Astrocyte (in vitro differentiated cells and primary cell): Measurements from ENCODE around the gene PPP1R14B. TPM values are rescaled to one million over a fixed set of nuclear protein-coding genes. Genes with fewer than 3 reads are reported as not detected.

Experiments used
- DNase-seq: peaks from one replicate; pipeline ENCODE4 v3.0.0-alpha.2; 2010; ENCODE audit warnings: low read depth
- FAIRE-seq: peaks from 2 replicates; lab custom pipeline; 2011; peaks lifted over from hg19 to GRCh38; lab: Jason Lieb, UNC
- H2AFZ ChIP-seq: 2 replicates; pipeline ENCODE4 v1.6.0; 2012; ENCODE audit warnings: low read depth, low read length, inconsistent platforms
- H3K27ac ChIP-seq: 2 replicates; pipeline ENCODE4 v1.5.1; 2011; ENCODE audit warnings: low read depth, low read length, inconsistent platforms
- H3K27me3 ChIP-seq: 2 replicates; pipeline ENCODE4 v1.6.0; 2011; ENCODE audit warnings: low read length, inconsistent platforms; ENCODE audit not compliant: insufficient read depth
- H3K36me3 ChIP-seq: 2 replicates; pipeline ENCODE4 v1.5.1; 2011; ENCODE audit warnings: low read length, inconsistent platforms; ENCODE audit not compliant: insufficient read depth
- H3K4me1 ChIP-seq: 2 replicates; pipeline ENCODE4 v1.5.1; 2011; ENCODE audit warnings: low read length, inconsistent platforms; ENCODE audit not compliant: insufficient read depth
- H3K4me2 ChIP-seq: 2 replicates; pipeline ENCODE4 v1.6.0; 2012; ENCODE audit warnings: low read length, inconsistent platforms
- H3K4me3 ChIP-seq: 2 replicates; pipeline ENCODE4 v1.5.1; 2011; ENCODE audit warnings: low read depth, mild to moderate bottlenecking, low read length, inconsistent platforms; ENCODE audit not compliant: insufficient read depth
- H3K79me2 ChIP-seq: 2 replicates; pipeline ENCODE4 v1.6.0; 2012; ENCODE audit warnings: mild to moderate bottlenecking, low read length, inconsistent platforms; ENCODE audit not compliant: insufficient read depth
- H3K9ac ChIP-seq: 2 replicates; pipeline ENCODE4 v1.6.0; 2012; ENCODE audit warnings: mild to moderate bottlenecking, low read length, inconsistent platforms
- H3K9me3 ChIP-seq: 2 replicates; pipeline ENCODE4 v1.5.1; 2012; ENCODE audit warnings: low read depth, mild to moderate bottlenecking, low read length, inconsistent platforms; ENCODE audit not compliant: insufficient read depth
- H4K20me1 ChIP-seq: 2 replicates; pipeline ENCODE4 v1.6.0; 2012; ENCODE audit warnings: low read length, inconsistent platforms; ENCODE audit not compliant: insufficient read depth
- H3K27ac Mint-ChIP-seq: one replicate; pipeline ENCODE4 v1.8.0; 2021; ENCODE audit warnings: mild to moderate bottlenecking, mixed read lengths; ENCODE audit not compliant: unreplicated experiment
- H3K27me3 Mint-ChIP-seq: one replicate; pipeline ENCODE4 v1.8.0; 2021; ENCODE audit warnings: low read depth, mixed read lengths; ENCODE audit not compliant: unreplicated experiment
- H3K36me3 Mint-ChIP-seq: one replicate; pipeline ENCODE4 v1.8.0; 2021; ENCODE audit warnings: low read depth, mixed read lengths; ENCODE audit not compliant: unreplicated experiment
- H3K4me1 Mint-ChIP-seq: one replicate; pipeline ENCODE4 v1.8.0; 2021; ENCODE audit warnings: low read depth, mixed read lengths; ENCODE audit not compliant: unreplicated experiment
- H3K4me3 Mint-ChIP-seq: one replicate; pipeline ENCODE4 v1.8.0; 2021; ENCODE audit warnings: mild to moderate bottlenecking, moderate library complexity, mixed read lengths; ENCODE audit not compliant: unreplicated experiment
- H3K9me3 Mint-ChIP-seq: one replicate; pipeline ENCODE4 v1.8.0; 2021; ENCODE audit warnings: mild to moderate bottlenecking, mixed read lengths; ENCODE audit not compliant: unreplicated experiment
- EZH2 ChIP-seq: IDR thresholded peaks from 2 replicates; pipeline ENCODE4 v1.6.1; 2012; ENCODE audit warnings: mild to moderate bottlenecking, low read length, inconsistent platforms; ENCODE audit not compliant: insufficient read depth
- total RNA-seq: library from RNA; stranded (reverse); gene quantifications from 2 replicates; pipeline ENCODE4 v1.2.1, GENCODE V29; 2021
- TF ChIP-seq, protein P1 (sequence below): IDR thresholded peaks from 2 replicates; pipeline ENCODE4 v1.5.1; 2011; ENCODE audit warnings: low read depth, mild to moderate bottlenecking, inconsistent platforms, low read length, moderate library complexity; ENCODE audit not compliant: insufficient read depth

The PPP1R14B gene
- total RNA-seq, 1 donor from 2014 or later, result 370 TPM

GRCh38 chr11:64259533-64260067, 12.9 kb upstream of the PPP1R14B start:
- H3K27me3 Mint-ChIP-seq, result no peaks in the 10 kb centered on the region
- no peak overlapping the region for H3K4me2 ChIP-seq
- no peaks in the 10 kb centered on the region for H3K9me3 ChIP-seq
- no peak overlapping the region for H2AFZ ChIP-seq
- H3K4me1 ChIP-seq, result peaks cover 14% of the 10 kb centered on the region
- H3K9me3 Mint-ChIP-seq, result peaks cover 2% of the 10 kb centered on the region
- H3K27me3 ChIP-seq, result no peaks in the 10 kb centered on the region
- peaks cover 23% of the 10 kb centered on the region for H3K36me3 ChIP-seq
- peaks cover 28% of the 10 kb centered on the region for H4K20me1 ChIP-seq
- H3K4me3 ChIP-seq, result no peak overlapping the region
- FAIRE-seq (no peak), DNase-seq (no peak)
- H3K27ac ChIP-seq, result no peak overlapping the region
- no peak overlapping the region for H3K9ac ChIP-seq
- H3K4me1 Mint-ChIP-seq, result peaks cover 11% of the 10 kb centered on the region
- no peaks in the 10 kb centered on the region for H3K79me2 ChIP-seq
- peak overlapping the region; percentile 47 for H3K27ac Mint-ChIP-seq
- H3K36me3 Mint-ChIP-seq, result peaks cover 32% of the 10 kb centered on the region
- H3K4me3 Mint-ChIP-seq, result peak overlapping the region; percentile 47
- TF ChIP-seq, protein P1, sequence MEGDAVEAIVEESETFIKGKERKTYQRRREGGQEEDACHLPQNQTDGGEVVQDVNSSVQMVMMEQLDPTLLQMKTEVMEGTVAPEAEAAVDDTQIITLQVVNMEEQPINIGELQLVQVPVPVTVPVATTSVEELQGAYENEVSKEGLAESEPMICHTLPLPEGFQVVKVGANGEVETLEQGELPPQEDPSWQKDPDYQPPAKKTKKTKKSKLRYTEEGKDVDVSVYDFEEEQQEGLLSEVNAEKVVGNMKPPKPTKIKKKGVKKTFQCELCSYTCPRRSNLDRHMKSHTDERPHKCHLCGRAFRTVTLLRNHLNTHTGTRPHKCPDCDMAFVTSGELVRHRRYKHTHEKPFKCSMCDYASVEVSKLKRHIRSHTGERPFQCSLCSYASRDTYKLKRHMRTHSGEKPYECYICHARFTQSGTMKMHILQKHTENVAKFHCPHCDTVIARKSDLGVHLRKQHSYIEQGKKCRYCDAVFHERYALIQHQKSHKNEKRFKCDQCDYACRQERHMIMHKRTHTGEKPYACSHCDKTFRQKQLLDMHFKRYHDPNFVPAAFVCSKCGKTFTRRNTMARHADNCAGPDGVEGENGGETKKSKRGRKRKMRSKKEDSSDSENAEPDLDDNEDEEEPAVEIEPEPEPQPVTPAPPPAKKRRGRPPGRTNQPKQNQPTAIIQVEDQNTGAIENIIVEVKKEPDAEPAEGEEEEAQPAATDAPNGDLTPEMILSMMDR, result no peak
- no peak for TF ChIP-seq EZH2

DNA sequence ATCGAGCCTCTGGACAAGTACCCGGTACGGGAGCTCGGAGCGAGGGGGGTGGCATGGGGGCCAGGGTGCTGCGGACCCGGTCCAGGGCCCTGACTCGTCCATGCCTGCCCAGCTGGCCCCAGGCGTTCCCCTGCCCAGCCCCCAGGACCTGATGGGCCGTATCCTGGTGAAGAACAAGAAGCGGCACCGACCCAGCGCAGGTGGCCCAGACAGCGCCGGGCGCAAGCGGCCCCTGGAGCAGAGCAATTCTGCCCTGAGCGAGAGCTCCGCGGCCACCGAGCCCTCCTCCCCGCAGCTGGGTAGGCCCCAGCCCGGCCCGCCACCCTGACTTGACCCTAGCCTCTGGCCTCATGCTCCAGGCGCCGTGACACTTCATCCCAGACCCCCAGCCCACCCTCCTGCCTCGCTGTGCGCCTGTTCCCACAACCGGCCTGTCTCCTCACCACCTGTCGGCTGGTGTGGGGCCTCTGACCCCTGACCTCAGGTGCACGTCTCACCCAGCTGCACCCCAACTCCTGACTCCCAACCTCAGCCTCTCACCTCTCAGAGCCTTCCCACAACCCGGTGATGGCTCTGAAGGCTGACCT, 12.3 kb upstream of the PPP1R14B start:
- peak overlapping the region; percentile 47 for H3K27ac Mint-ChIP-seq
- Histone ChIP-seq H3K9me3 (no peaks in the 10 kb centered on the region), H3K4me3 (no peak overlapping the region), H2AFZ (no peak overlapping the region), H3K27me3 (no peaks in the 10 kb centered on the region), H3K4me2 (no peak overlapping the region), H3K36me3 (peaks cover 21% of the 10 kb centered on the region), H3K79me2 (peaks cover 2% of the 10 kb centered on the region), H4K20me1 (peaks cover 30% of the 10 kb centered on the region), H3K9ac (no peak overlapping the region), H3K27ac (no peak overlapping the region), H3K4me1 (peaks cover 14% of the 10 kb centered on the region)
- DNase-seq (no peak), FAIRE-seq (no peak)
- H3K4me3 Mint-ChIP-seq, result peak overlapping the region; percentile 47
- peaks cover 32% of the 10 kb centered on the region for H3K36me3 Mint-ChIP-seq
- H3K9me3 Mint-ChIP-seq, result peaks cover 2% of the 10 kb centered on the region
- TF ChIP-seq, protein P1, result no peak
- no peak for TF ChIP-seq EZH2
- H3K27me3 Mint-ChIP-seq, result no peaks in the 10 kb centered on the region
- H3K4me1 Mint-ChIP-seq, result peaks cover 12% of the 10 kb centered on the region

- DNase-seq, result no peak
- peaks cover 14% of the 10 kb centered on the region for H3K4me1 ChIP-seq
- no peak overlapping the region for H2AFZ ChIP-seq
- no peaks in the 10 kb centered on the region for H3K27me3 ChIP-seq
- Mint-ChIP-seq H3K27me3 (no peaks in the 10 kb centered on the region), H3K4me3 (no peak overlapping the region), H3K4me1 (peaks cover 12% of the 10 kb centered on the region), H3K27ac (no peak overlapping the region), H3K9me3 (peaks cover 2% of the 10 kb centered on the region), H3K36me3 (peaks cover 33% of the 10 kb centered on the region)
- H3K4me2 ChIP-seq, result no peak overlapping the region
- H3K79me2 ChIP-seq, result peaks cover 9% of the 10 kb centered on the region
- H3K9me3 ChIP-seq, result no peaks in the 10 kb centered on the region
- no peak overlapping the region for H3K9ac ChIP-seq
- peaks cover 20% of the 10 kb centered on the region for H3K36me3 ChIP-seq
- H3K27ac ChIP-seq, result no peak overlapping the region
- TF ChIP-seq EZH2, result no peak
- TF ChIP-seq, protein P1, result no peak
- FAIRE-seq, result no peak
- H3K4me3 ChIP-seq, result no peak overlapping the region
- peaks cover 33% of the 10 kb centered on the region for H4K20me1 ChIP-seq
These were observed 11.6 kb upstream of the PPP1R14B start for GRCh38 chr11:64258356-64258755.
